Right lobe of liver (tissue), 4 donors: ENCODE results near the gene APOB.

Experiments used
- CTCF ChIP-seq, 4 donors: fragments of 200-600 bp in 3 of 4; fragments of 450-650 bp in 1 of 4; IDR thresholded peaks; one replicate each; pipeline versions ENCODE4 v1.5.1 to v1.8.0; 2016 to 2022; ENCODE audit warnings: antibody characterized with exemption in 4 of 4, mild to moderate bottlenecking in 2 of 4
- POLR2A ChIP-seq: fragments of 450-650 bp; IDR thresholded peaks from one replicate; pipeline ENCODE4 v1.6.1; 2017; ENCODE audit warnings: antibody characterized with exemption, mild to moderate bottlenecking
- donor health status: DM: no; HTN: no; CAD: no.
- donor health status: DM: no; HTN: no; CAD: no.
- donor health status: DM: no; HTN: yes; CAD: no.

- no peak for TF ChIP-seq CTCF (IDR thresholded peaks at IDR 0.05)
- no peak for TF ChIP-seq POLR2A
Measured at GRCh38 chr2:21028021-21028947, 15.6 kb downstream of the APOB start.
